Loucy (cell line): ENCODE data around the gene FIS1.
"Not testable (repeated sequence)": the region's sequence is repeated elsewhere in the genome, so short reads cannot be mapped to it uniquely, and the experiment has no call there.

Source experiments
- H2AFZ ChIP-seq: fragments of 200-600 bp; sonication (generic); 2 replicates; pipeline ENCODE4 v1.6.0; 2016; ENCODE audit warnings: antibody characterized with exemption, mild to moderate bottlenecking, low read length, moderate library complexity
- H3F3A ChIP-seq: fragments of 200-600 bp; 2 replicates; pipeline ENCODE4 v1.6.0; 2016; ENCODE audit warnings: antibody characterized with exemption, low read depth, mild to moderate bottlenecking
- H3K27me3 ChIP-seq: fragments of 200-600 bp; sonication (generic); 2 replicates; pipeline ENCODE4 v1.6.1; 2014; ENCODE audit warnings: low read length, mild to moderate bottlenecking; ENCODE audit not compliant: insufficient read depth, poor library complexity, severe bottlenecking
- H3K36me3 ChIP-seq: fragments of 200-600 bp; sonication (generic); 2 replicates; pipeline ENCODE4 v1.6.1; 2016; ENCODE audit warnings: low read length; ENCODE audit not compliant: insufficient read depth
- H3K4me1 ChIP-seq: fragments of 200-600 bp; sonication (generic); 2 replicates; pipeline ENCODE4 v1.5.1; 2014; ENCODE audit warnings: low read length, mild to moderate bottlenecking; ENCODE audit not compliant: insufficient read depth, poor library complexity, severe bottlenecking
- H3K4me2 ChIP-seq: fragments of 200-600 bp; sonication (generic); 2 replicates; pipeline ENCODE4 v1.6.0; 2014; ENCODE audit warnings: antibody characterized with exemption, low read length, low read depth, mild to moderate bottlenecking; ENCODE audit not compliant: poor library complexity, severe bottlenecking
- H3K4me3 ChIP-seq: fragments of 200-600 bp; sonication (generic); 2 replicates; pipeline ENCODE4 v1.5.1; 2014; ENCODE audit warnings: low read length, mild to moderate bottlenecking, mixed read lengths; ENCODE audit not compliant: poor library complexity, severe bottlenecking
- H3K79me2 ChIP-seq: fragments of 200-600 bp; sonication (generic); 2 replicates; pipeline ENCODE4 v1.6.1; 2014; ENCODE audit warnings: low read length; ENCODE audit not compliant: insufficient read depth
- H3K9ac ChIP-seq: fragments of 200-600 bp; sonication (generic); 2 replicates; pipeline ENCODE4 v1.6.0; 2014; ENCODE audit warnings: mild to moderate bottlenecking, low read depth, low read length, moderate library complexity; ENCODE audit not compliant: poor library complexity, severe bottlenecking
- H3K9me2 ChIP-seq: fragments of 200-600 bp; sonication (generic); replicated peaks from 2 replicates; pipeline ENCODE4 v1.6.1; 2016; ENCODE audit warnings: low read depth, low read length, mixed read lengths
- H3K9me3 ChIP-seq: fragments of 200-600 bp; sonication (generic); 2 replicates; pipeline ENCODE4 v1.6.1; 2014; ENCODE audit warnings: mild to moderate bottlenecking, antibody characterized with exemption, low read length, low read depth; ENCODE audit not compliant: insufficient read depth
- H4K20me1 ChIP-seq: fragments of 200-600 bp; sonication (generic); 2 replicates; pipeline ENCODE4 v1.6.0; 2014; ENCODE audit warnings: antibody characterized with exemption, low read length, mild to moderate bottlenecking; ENCODE audit not compliant: insufficient read depth, poor library complexity, severe bottlenecking
- CTCF ChIP-seq: fragments of 200-600 bp; sonication (generic); conservative IDR thresholded peaks from 2 replicates; pipeline ENCODE4 v1.5.1; 2014; ENCODE audit warnings: mild to moderate bottlenecking, antibody characterized with exemption, low read length
- EZH2phosphoT487 ChIP-seq: fragments of 200-600 bp; IDR thresholded peaks from 2 replicates; pipeline ENCODE4 v1.6.1; 2018; ENCODE audit warnings: antibody characterized with exemption, mild to moderate bottlenecking, moderate library complexity, borderline replicate concordance

Gene FIS1

GRCh38 chr7:101265622-101266516 is 21.0 kb upstream of the FIS1 start:
- H3K4me2 ChIP-seq, result no peak overlapping the region
- H3K4me3 ChIP-seq, result no peak overlapping the region
- no peaks in the 10 kb centered on the region for H3K9me3 ChIP-seq
- H3K9ac ChIP-seq, result no peak overlapping the region
- no peaks in the 10 kb centered on the region for H3F3A ChIP-seq
- TF ChIP-seq CTCF, result no peak
- TF ChIP-seq EZH2phosphoT487, result no peak
- no peaks in the 10 kb centered on the region for H3K27me3 ChIP-seq
- H3K36me3 ChIP-seq, result no peaks in the 10 kb centered on the region
- peak overlapping the region; percentile 19; the same call in 1 of the 2 replicates for H2AFZ ChIP-seq
- H3K9me2 ChIP-seq, result no peaks in the 10 kb centered on the region
- no peaks in the 10 kb centered on the region for H3K4me1 ChIP-seq
- H3K79me2 ChIP-seq, result no peaks in the 10 kb centered on the region
- H4K20me1 ChIP-seq, result no peaks in the 10 kb centered on the region

- H3K9me2 ChIP-seq, H3K9ac ChIP-seq, H3K9me3 ChIP-seq, H3K4me2 ChIP-seq, H3K79me2 ChIP-seq, H3K36me3 ChIP-seq, H3K4me3 ChIP-seq, H3F3A ChIP-seq, H3K4me1 ChIP-seq, H4K20me1 ChIP-seq, H3K27me3 ChIP-seq: not testable (repeated sequence)
- peak overlapping the region; percentile 49; the same call in 1 of the 2 replicates for H2AFZ ChIP-seq
These were observed 19.3 kb upstream of the FIS1 start for GRCh38 chr7:101264102-101264706.

GRCh38 chr7:101258243-101258731 is 13.4 kb upstream of the FIS1 start:
- Histone ChIP-seq H3K27me3 (no peaks in the 10 kb centered on the region), H4K20me1 (no peaks in the 10 kb centered on the region), H3K4me2 (no peak overlapping the region), H3K36me3 (no peaks in the 10 kb centered on the region), H3K4me3 (no peak overlapping the region), H3F3A (no peaks in the 10 kb centered on the region), H3K4me1 (no peaks in the 10 kb centered on the region), H2AFZ (no peak overlapping the region), H3K9me3 (no peaks in the 10 kb centered on the region), H3K9me2 (no peaks in the 10 kb centered on the region), H3K79me2 (no peaks in the 10 kb centered on the region), H3K9ac (no peak overlapping the region)
- TF ChIP-seq EZH2phosphoT487 (no peak), CTCF (no peak)
